Naive thymus-derived CD4-positive, alpha-beta T cell (primary cell): ENCODE data around the gene NUMA1. TPM values are rescaled to one million over a fixed set of nuclear protein-coding genes. Genes with fewer than 3 reads are reported as not detected.

Experiments
- ATAC-seq: fragments of 150-1000 bp; cut with Tn5 transposase; 2 replicates; pipeline ENCODE4 v1.10.0; 2021; ENCODE audit warnings: mild to moderate bottlenecking, moderate library complexity
- CTCF ChIA-PET: fragments of 350-600 bp; sonication (Branson Sonifier 250); formaldehyde crosslinking; loops from one replicate; lab custom pipeline; 2021; ENCODE audit warnings: antibody characterized with exemption; lab: Charles Lee
- POLR2A ChIA-PET: fragments of 350-600 bp; sonication (Branson Sonifier 250); formaldehyde crosslinking; loops from one replicate; lab custom pipeline; 2021; ENCODE audit warnings: antibody characterized with exemption, inconsistent platforms; lab: Charles Lee
- DNase-seq, 9 donors: peaks; one replicate each; pipeline versions ENCODE4 v3.0.0 to v3.0.0-alpha.2; 2020 to 2022; ENCODE audit warnings: mixed read lengths in 1 of 9
- H3K27ac ChIP-seq: one replicate; pipeline ENCODE4 v1.7.0; 2013; ENCODE audit warnings: mild to moderate bottlenecking, low read depth, low read length, moderate library complexity
- H3K27me3 ChIP-seq, 2 donors: one replicate each; pipeline ENCODE4 v1.7.0; 2013; ENCODE audit warnings: low read length in 2 of 2, mild to moderate bottlenecking in 2 of 2, moderate library complexity in 2 of 2; ENCODE audit not compliant: control insufficient read depth in 2 of 2, insufficient read depth in 2 of 2
- H3K36me3 ChIP-seq, 3 experiments: 1 replicate in 2 of 3; 2 replicates in 1 of 3; pipeline ENCODE4 v1.7.0; 2013; ENCODE audit warnings: low read length in 3 of 3, mild to moderate bottlenecking in 3 of 3, moderate library complexity in 1 of 3; ENCODE audit not compliant: insufficient read depth in 3 of 3, control insufficient read depth in 2 of 3
- H3K4me1 ChIP-seq, 2 donors: one replicate each; pipeline ENCODE4 v1.7.0; 2013; ENCODE audit warnings: low read length in 2 of 2, mild to moderate bottlenecking in 2 of 2, moderate library complexity in 1 of 2; ENCODE audit not compliant: control insufficient read depth in 2 of 2, insufficient read depth in 2 of 2
- H3K4me3 ChIP-seq: 2 replicates; pipeline ENCODE4 v1.7.0; 2013; ENCODE audit warnings: mild to moderate bottlenecking, low read length
- H3K9me3 ChIP-seq, 3 experiments: 1 replicate in 2 of 3; 2 replicates in 1 of 3; pipeline ENCODE4 v1.7.0; 2013; ENCODE audit warnings: low read length in 3 of 3; ENCODE audit not compliant: control insufficient read depth in 2 of 3
- H3K27ac Mint-ChIP-seq, 9 donors: one replicate each; pipeline ENCODE4 v1.8.0; 2020 to 2022; ENCODE audit warnings: mixed read lengths in 9 of 9, mild to moderate bottlenecking in 8 of 9, moderate library complexity in 5 of 9, inconsistent platforms in 2 of 9
- H3K27me3 Mint-ChIP-seq, 5 donors: one replicate each; pipeline ENCODE4 v1.8.0; 2021 to 2022; ENCODE audit warnings: mixed read lengths in 5 of 5, mild to moderate bottlenecking in 1 of 5
- H3K36me3 Mint-ChIP-seq, 5 donors: one replicate each; pipeline ENCODE4 v1.8.0; 2020 to 2022; ENCODE audit warnings: mixed read lengths in 5 of 5, mild to moderate bottlenecking in 3 of 5, inconsistent platforms in 1 of 5
- H3K4me1 Mint-ChIP-seq, 7 donors: one replicate each; pipeline ENCODE4 v1.8.0; 2020 to 2022; ENCODE audit warnings: mixed read lengths in 7 of 7, mild to moderate bottlenecking in 3 of 7, inconsistent platforms in 1 of 7
- H3K4me3 Mint-ChIP-seq, 10 donors: one replicate each; pipeline ENCODE4 v1.8.0; 2020 to 2022; ENCODE audit warnings: mild to moderate bottlenecking in 10 of 10, mixed read lengths in 10 of 10, moderate library complexity in 6 of 10, inconsistent platforms in 2 of 10
- H3K9me3 Mint-ChIP-seq, 11 donors: one replicate each; pipeline ENCODE4 v1.8.0; 2020 to 2022; ENCODE audit warnings: mixed read lengths in 11 of 11, mild to moderate bottlenecking in 4 of 11, inconsistent platforms in 1 of 11, moderate library complexity in 1 of 11
- intact Hi-C, 2 donors: fragments of 100-400 bp; cut with micrococcal nuclease; formaldehyde crosslinking; loops; one replicate each; pipeline ENCODE4 v1.15.1; 2023
- polyA plus RNA-seq, 2 donors: library from polyadenylated mRNA; unstranded; fragments of 300-500 nt; fragmentation: Illumina TruSeq; gene quantifications; one replicate each; pipeline ENCODE4 v1.2.3, GENCODE V29; 2021
- total RNA-seq, 6 experiments: library from RNA in 5 of 6; stranded (reverse) in 5 of 6; gene quantifications; 1 replicate in 5 of 6; 2 replicates in 1 of 6; pipeline ENCODE4 v1.2.3 and lab custom pipeline; 2021 to 2026

The NUMA1 gene
- 100 to 1,000 TPM; 216 to 453 (median 266) TPM for total RNA-seq
- 100 to 1,000 TPM in 1 of 2 donors, 10 to 100 TPM in 1; 27.1 to 142 TPM for polyA plus RNA-seq
- 914 reads per million, percentile 99 among the genes with 10 or more reads in this experiment for total RNA-seq (lab: John Stamatoyannopoulos, UW)

GRCh38 chr11:72080326-72081183 is at the start of gene NUMA1, which contains the start of gene LRRC51:
Gene NUMA1, minus strand, starts transcription at chr11:72080542. Its CDS starts 44,599 bp downstream, at chr11:72035943.
Gene LRRC51, plus strand, starts transcription at chr11:72080850. Its CDS starts 8,234 bp downstream, at chr11:72089084.
- Histone ChIP-seq H3K36me3 (peaks cover 0 to 6% (median 0%) of the 10 kb centered on the region in 3 experiments), H3K4me3 (peak within 1 kb of the TSS; percentile 88), H3K9me3 (no peaks in the 10 kb centered on the region), H3K27ac (peak within 1 kb of the TSS; percentile 80), H3K4me1 (peaks cover 10% of the 10 kb centered on the region in 2 donors), H3K27me3 (no peaks in the 10 kb centered on the region)
- Mint-ChIP-seq H3K36me3 (peaks cover 0 to 7% (median 0%) of the 10 kb centered on the region in 5 donors), H3K27me3 (no peaks in the 10 kb centered on the region), H3K4me3 (peak within 1 kb of the TSS; percentile 80 to 95 (median 92)), H3K27ac (peak within 1 kb of the TSS; percentile 93 to 100 (median 97)), H3K9me3 (peaks cover 0 to 3% (median 0%) of the 10 kb centered on the region in 11 donors), H3K4me1 (peaks cover 29 to 61% (median 56%) of the 10 kb centered on the region in 7 donors)
- peak; percentile 94 for ATAC-seq
- ChIA-PET POLR2A (interaction anchor here (0.9 to 2.8 kb wide), 9 partner anchors 10 to 43 kb away, joined by 3 to 36 read pairs (median 5); partner anchors contain the start of gene TOMT), CTCF (interaction anchor here (1.0 to 2.3 kb wide), 3 partner anchors 10 to 57 kb away, joined by 3 to 20 read pairs (median 16); no protein-coding TSS in a partner anchor)
- intact Hi-C loops, result loop anchor here (1.0 to 2.0 kb wide), 8 partner anchors 23 to 354 kb away; partner anchors contain the start of genes ANAPC15 (in 2 of the 2), CLPB (in 2 of the 2), LAMTOR1 (in 2 of the 2) and XNDC1N (in 2 of the 2)
- peak; percentile 88 to 100 (median 99) for DNase-seq

GRCh38 chr11:72129381-72129780 is 49.0 kb upstream of the NUMA1 start:
- H3K4me3 ChIP-seq, result no peak overlapping the region
- no peaks in the 10 kb centered on the region for H3K4me1 ChIP-seq
- POLR2A ChIA-PET, result no interaction called here
- Mint-ChIP-seq H3K27ac (no peak overlapping the region), H3K9me3 (peaks cover 8 to 43% (median 12%) of the 10 kb centered on the region in 11 donors), H3K36me3 (peaks cover 4 to 18% (median 11%) of the 10 kb centered on the region in 5 donors), H3K27me3 (peaks cover 0 to 36% (median 16%) of the 10 kb centered on the region in 5 donors), H3K4me3 (no peak overlapping the region), H3K4me1 (peaks cover 0 to 4% (median 0%) of the 10 kb centered on the region in 7 donors)
- CTCF ChIA-PET, result interaction anchor here (2.9 kb wide), 1 partner anchor 14 kb away, joined by 9 read pairs; no protein-coding TSS in a partner anchor
- H3K27ac ChIP-seq, result no peak overlapping the region
- no peaks in the 10 kb centered on the region for H3K36me3 ChIP-seq
- intact Hi-C loops, result no loop called here
- ATAC-seq (no peak), DNase-seq (no peak)
- no peaks in the 10 kb centered on the region for H3K9me3 ChIP-seq
- H3K27me3 ChIP-seq, result no peaks in the 10 kb centered on the region

- Histone ChIP-seq H3K27ac (no peak overlapping the region), H3K4me1 (no peaks in the 10 kb centered on the region), H3K36me3 (no peaks in the 10 kb centered on the region), H3K4me3 (no peak overlapping the region), H3K27me3 (no peaks in the 10 kb centered on the region), H3K9me3 (no peaks in the 10 kb centered on the region)
- intact Hi-C loops, result no loop called here
- ATAC-seq, result no peak
- no peak for DNase-seq
- Mint-ChIP-seq H3K27ac (no peak overlapping the region), H3K4me3 (no peak overlapping the region), H3K4me1 (peaks cover 0 to 5% (median 0%) of the 10 kb centered on the region in 7 donors), H3K27me3 (peaks cover 0 to 28% (median 17%) of the 10 kb centered on the region in 5 donors), H3K36me3 (peaks cover 4 to 18% (median 11%) of the 10 kb centered on the region in 5 donors), H3K9me3 (peaks cover 8 to 43% (median 12%) of the 10 kb centered on the region in 11 donors)
- CTCF ChIA-PET, result interaction anchor here (0.6 to 2.9 kb wide), 3 partner anchors 16 to 372 kb away, joined by 3 to 9 read pairs (median 3); no protein-coding TSS in a partner anchor
- POLR2A ChIA-PET, result interaction anchor here (0.7 kb wide), 1 partner anchor 94 kb away, joined by 4 read pairs; no protein-coding TSS in a partner anchor
These were observed 47.6 kb upstream of the NUMA1 start for GRCh38 chr11:72127923-72128322.

- no peaks in the 10 kb centered on the region for H3K27me3 ChIP-seq
- Mint-ChIP-seq H3K4me1 (peaks cover 0 to 5% (median 0%) of the 10 kb centered on the region in 7 donors), H3K9me3 (peaks cover 8 to 43% (median 12%) of the 10 kb centered on the region in 11 donors), H3K27ac (no peak overlapping the region), H3K36me3 (peaks cover 4 to 20% (median 11%) of the 10 kb centered on the region in 5 donors), H3K27me3 (peaks cover 2 to 27% (median 17%) of the 10 kb centered on the region in 5 donors), H3K4me3 (no peak overlapping the region)
- ATAC-seq (no peak), DNase-seq (no peak)
- POLR2A ChIA-PET, result interaction anchor here (0.8 kb wide), 1 partner anchor 13 kb away, joined by 3 read pairs; no protein-coding TSS in a partner anchor
- no peaks in the 10 kb centered on the region for H3K4me1 ChIP-seq
- intact Hi-C loops, result no loop called here
- CTCF ChIA-PET, result no interaction called here
- H3K27ac ChIP-seq, result no peak overlapping the region
- H3K36me3 ChIP-seq, result no peaks in the 10 kb centered on the region
- H3K4me3 ChIP-seq, result no peak overlapping the region
- no peaks in the 10 kb centered on the region for H3K9me3 ChIP-seq
These were observed 45.6 kb upstream of the NUMA1 start for GRCh38 chr11:72125956-72126355.

- CTCF ChIA-PET, result no interaction called here
- H3K27me3 Mint-ChIP-seq, result peaks cover 9 to 23% (median 14%) of the 10 kb centered on the region in 5 donors
These were observed 43.7 kb upstream of the NUMA1 start for GRCh38 chr11:72124046-72124445.

GRCh38 chr11:72123117-72123653 is 42.8 kb upstream of the NUMA1 start:
- Mint-ChIP-seq H3K27me3 (peaks cover 9 to 19% (median 12%) of the 10 kb centered on the region in 5 donors), H3K27ac (no peak overlapping the region), H3K4me3 (no peak overlapping the region), H3K36me3 (peaks cover 0 to 12% (median 0%) of the 10 kb centered on the region in 5 donors), H3K4me1 (peaks cover 0 to 6% (median 0%) of the 10 kb centered on the region in 7 donors), H3K9me3 (peaks cover 0 to 26% (median 2%) of the 10 kb centered on the region in 11 donors)
- H3K4me1 ChIP-seq, result no peaks in the 10 kb centered on the region
- ChIA-PET CTCF (no interaction called here), POLR2A (no interaction called here)
- no peak overlapping the region for H3K27ac ChIP-seq
- ATAC-seq (no peak), DNase-seq (no peak)
- H3K4me3 ChIP-seq, result no peak overlapping the region
- H3K36me3 ChIP-seq, result no peaks in the 10 kb centered on the region
- no peaks in the 10 kb centered on the region for H3K9me3 ChIP-seq
- intact Hi-C loops, result no loop called here
- H3K27me3 ChIP-seq, result no peaks in the 10 kb centered on the region

More at GRCh38 chr11:72124046-72124445, 43.7 kb upstream of the NUMA1 start:
- POLR2A ChIA-PET, result no interaction called here
- ATAC-seq (no peak), DNase-seq (no peak)
- Histone ChIP-seq H3K36me3 (no peaks in the 10 kb centered on the region), H3K9me3 (no peaks in the 10 kb centered on the region), H3K27ac (no peak overlapping the region), H3K4me3 (no peak overlapping the region), H3K27me3 (no peaks in the 10 kb centered on the region), H3K4me1 (no peaks in the 10 kb centered on the region)
- Mint-ChIP-seq H3K9me3 (peaks cover 4 to 34% (median 10%) of the 10 kb centered on the region in 11 donors), H3K36me3 (peaks cover 3 to 19% (median 7%) of the 10 kb centered on the region in 5 donors), H3K27ac (no peak overlapping the region), H3K4me3 (no peak overlapping the region), H3K4me1 (peaks cover 0 to 5% (median 0%) of the 10 kb centered on the region in 7 donors)
- intact Hi-C loops, result no loop called here
